Activated naive CD4-positive, alpha-beta T cell treated with anti-CD3 and anti-CD28 coated beads, Interleukin-2, amount 50 U/mL, for 16 hours (primary cell): ENCODE results near the gene POLR1C.
"Not testable (repeated sequence)": the region's sequence is repeated elsewhere in the genome, so short reads cannot be mapped to it uniquely, and the experiment has no call there.

Experiments
- DNase-seq: peaks from one replicate; pipeline ENCODE4 v3.0.0-alpha.2; 2020

POLR1C gene

GRCh38 chr6:43516697-43517504 is at the start of gene POLR1C, which contains the start of gene YIPF3:
Gene POLR1C, plus strand, starts transcription at chr6:43517089. Its CDS starts 21 bp downstream, at chr6:43517110.
Gene YIPF3, minus strand, starts transcription at chr6:43516926. Its CDS starts 119 bp downstream, at chr6:43516807.
- DNase-seq = peak; percentile 95

- not testable (repeated sequence) for DNase-seq
Observed at GRCh38 chr6:43467265-43467664, 49.6 kb upstream of the POLR1C start.

GRCh38 chr6:43467752-43468151 is 49.1 kb upstream of the POLR1C start:
- no peak for DNase-seq

- no peak for DNase-seq
Observed at GRCh38 chr6:43468240-43468639, 48.6 kb upstream of the POLR1C start.

GRCh38 chr6:43468748-43469681 is 47.9 kb upstream of the POLR1C start:
- DNase-seq = no peak

GRCh38 chr6:43469947-43470346 is 46.9 kb upstream of the POLR1C start:
- DNase-seq = no peak

GRCh38 chr6:43471399-43471798 is 45.5 kb upstream of the POLR1C start:
- DNase-seq = no peak

GRCh38 chr6:43472515-43472914 is 44.4 kb upstream of the POLR1C start:
- no peak for DNase-seq

- DNase-seq = no peak
Observed at GRCh38 chr6:43475516-43475915, 41.4 kb upstream of the POLR1C start.

GRCh38 chr6:43476746-43477145 is 40.1 kb upstream of the POLR1C start:
- no peak for DNase-seq

- peak; percentile 98 for DNase-seq
Observed at GRCh38 chr6:43477235-43478007, 39.5 kb upstream of the POLR1C start, which contains the start of gene TJAP1. Gene TJAP1, plus strand, starts transcription at chr6:43477570. Its CDS starts 21,432 bp downstream, at chr6:43499002.

- DNase-seq = no peak
Observed at GRCh38 chr6:43478008-43478372, 38.9 kb upstream of the POLR1C start.

- no peak for DNase-seq
Observed at GRCh38 chr6:43481075-43481474, 35.8 kb upstream of the POLR1C start.

GRCh38 chr6:43481591-43482236 is 35.2 kb upstream of the POLR1C start:
- no peak for DNase-seq

- no peak for DNase-seq
Observed at GRCh38 chr6:43488667-43489276, 28.1 kb upstream of the POLR1C start.

GRCh38 chr6:43489277-43490072 is 27.4 kb upstream of the POLR1C start:
- DNase-seq = no peak

- DNase-seq = no peak
Observed at GRCh38 chr6:43490523-43490939, 26.4 kb upstream of the POLR1C start.

- DNase-seq = no peak
Observed at GRCh38 chr6:43491750-43492661, 24.9 kb upstream of the POLR1C start.

- DNase-seq = no peak
Observed at GRCh38 chr6:43492673-43493072, 24.2 kb upstream of the POLR1C start.

GRCh38 chr6:43493230-43493629 is 23.7 kb upstream of the POLR1C start:
- DNase-seq = no peak
